Fibroblast of upper back skin (primary cell): ENCODE measurements around the gene GTF2H4.
A peak's percentile ranks its signal among the peaks of the same experiment; 100 is the strongest.

Experiments
- DNase-seq: peaks from one replicate; pipeline ENCODE4 v3.0.0-alpha.2; 2013

GTF2H4 gene

GRCh38 chr6:30960907-30961673 is 53.1 kb downstream of the GTF2H4 start:
- DNase-seq: no peak

GRCh38 chr6:30962716-30963115 is 54.7 kb downstream of the GTF2H4 start:
- no peak for DNase-seq

GRCh38 chr6:30963641-30964040 is 55.6 kb downstream of the GTF2H4 start:
- DNase-seq: peak; percentile 32
